Chondrocyte (in vitro differentiated cells): ENCODE results near the gene LAMB2. TPM values are rescaled to one million over a fixed set of nuclear protein-coding genes. Genes with fewer than 3 reads are reported as not detected.

Experiments used
- DNase-seq: peaks from one replicate; pipeline ENCODE4 v3.0.0; 2021; ENCODE audit warnings: mixed read lengths, low spot score
- H3K27ac Mint-ChIP-seq: one replicate; pipeline ENCODE4 v1.8.0; 2021; ENCODE audit warnings: mild to moderate bottlenecking, moderate library complexity, mixed read lengths; ENCODE audit not compliant: unreplicated experiment
- H3K27me3 Mint-ChIP-seq: 2 replicates; pipeline ENCODE4 v1.8.0; 2021; ENCODE audit warnings: low read depth, mixed read lengths
- H3K36me3 Mint-ChIP-seq: 2 replicates; pipeline ENCODE4 v1.8.0; 2021; ENCODE audit warnings: low read depth, mixed read lengths
- H3K4me1 Mint-ChIP-seq: 2 replicates; pipeline ENCODE4 v1.8.0; 2021; ENCODE audit warnings: low read depth, mild to moderate bottlenecking, mixed read lengths
- H3K4me3 Mint-ChIP-seq: one replicate; pipeline ENCODE4 v1.8.0; 2021; ENCODE audit warnings: mild to moderate bottlenecking, moderate library complexity, mixed read lengths; ENCODE audit not compliant: unreplicated experiment
- H3K9me3 Mint-ChIP-seq: 2 replicates; pipeline ENCODE4 v1.8.0; 2021; ENCODE audit warnings: low read depth, mixed read lengths
- total RNA-seq: library from RNA; stranded (reverse); gene quantifications from 3 replicates; pipeline ENCODE4 v1.2.1, GENCODE V29; 2021
- TF ChIP-seq, protein P1 (sequence below): fragments of 200-600 bp; sonication (generic); IDR thresholded peaks from 2 replicates; pipeline ENCODE4 v1.5.0; 2021; ENCODE audit warnings: antibody characterized with exemption, mild to moderate bottlenecking, moderate library complexity

The LAMB2 gene
- total RNA-seq, 1 donor from 2014 or later = 1,075 TPM

DNA sequence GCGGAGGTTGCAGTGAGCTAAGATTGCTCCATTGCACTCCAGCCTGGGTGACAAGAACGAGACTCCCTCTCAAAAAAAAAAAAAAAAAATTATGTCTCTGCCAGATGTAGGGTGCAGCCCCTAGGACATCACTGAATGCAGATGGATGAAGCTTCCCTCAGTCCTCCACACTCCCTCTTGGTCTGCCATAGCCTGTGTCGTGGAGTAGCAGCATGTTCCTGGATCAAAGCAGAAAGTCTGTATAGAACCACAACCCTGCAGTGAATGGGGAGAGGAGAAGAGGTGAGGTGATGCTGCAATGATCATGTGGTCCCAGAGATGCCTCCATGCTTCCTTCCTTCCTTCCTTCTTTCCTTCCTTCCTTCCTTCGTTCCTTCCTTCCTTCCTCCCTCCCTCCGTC, 15.3 kb upstream of the LAMB2 start:
- Mint-ChIP-seq H3K4me3 (no peak overlapping the region), H3K27ac (no peak overlapping the region), H3K36me3 (no peaks in the 10 kb centered on the region), H3K4me1 (no peaks in the 10 kb centered on the region), H3K9me3 (no peaks in the 10 kb centered on the region), H3K27me3 (no peaks in the 10 kb centered on the region)
- no peak for DNase-seq
- TF ChIP-seq, protein P1, sequence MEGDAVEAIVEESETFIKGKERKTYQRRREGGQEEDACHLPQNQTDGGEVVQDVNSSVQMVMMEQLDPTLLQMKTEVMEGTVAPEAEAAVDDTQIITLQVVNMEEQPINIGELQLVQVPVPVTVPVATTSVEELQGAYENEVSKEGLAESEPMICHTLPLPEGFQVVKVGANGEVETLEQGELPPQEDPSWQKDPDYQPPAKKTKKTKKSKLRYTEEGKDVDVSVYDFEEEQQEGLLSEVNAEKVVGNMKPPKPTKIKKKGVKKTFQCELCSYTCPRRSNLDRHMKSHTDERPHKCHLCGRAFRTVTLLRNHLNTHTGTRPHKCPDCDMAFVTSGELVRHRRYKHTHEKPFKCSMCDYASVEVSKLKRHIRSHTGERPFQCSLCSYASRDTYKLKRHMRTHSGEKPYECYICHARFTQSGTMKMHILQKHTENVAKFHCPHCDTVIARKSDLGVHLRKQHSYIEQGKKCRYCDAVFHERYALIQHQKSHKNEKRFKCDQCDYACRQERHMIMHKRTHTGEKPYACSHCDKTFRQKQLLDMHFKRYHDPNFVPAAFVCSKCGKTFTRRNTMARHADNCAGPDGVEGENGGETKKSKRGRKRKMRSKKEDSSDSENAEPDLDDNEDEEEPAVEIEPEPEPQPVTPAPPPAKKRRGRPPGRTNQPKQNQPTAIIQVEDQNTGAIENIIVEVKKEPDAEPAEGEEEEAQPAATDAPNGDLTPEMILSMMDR = no peak

DNA sequence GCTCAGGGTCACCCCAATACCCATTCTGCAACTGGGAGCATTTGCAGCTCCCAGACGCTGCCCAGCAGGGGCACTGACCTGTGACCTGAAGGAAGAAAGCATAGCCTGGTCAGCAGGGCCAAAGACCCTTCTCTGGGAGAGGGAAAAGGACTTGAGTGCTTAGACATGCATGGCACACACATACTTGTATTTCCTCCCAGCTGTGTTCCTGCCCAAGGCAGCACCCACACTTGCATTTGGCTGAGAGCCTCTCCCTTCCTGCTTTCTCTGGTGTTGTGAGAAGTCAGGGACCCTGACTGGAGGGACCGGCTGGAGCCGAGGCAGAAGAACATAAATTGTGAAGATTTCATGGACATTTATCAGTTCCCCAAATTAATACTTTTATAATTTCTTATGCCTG, 7.2 kb upstream of the LAMB2 start:
- peaks cover 13% of the 10 kb centered on the region for H3K9me3 Mint-ChIP-seq
- H3K4me3 Mint-ChIP-seq = no peak overlapping the region
- TF ChIP-seq, protein P1 = no peak
- peaks cover 2% of the 10 kb centered on the region for H3K27me3 Mint-ChIP-seq
- H3K27ac Mint-ChIP-seq = no peak overlapping the region
- H3K36me3 Mint-ChIP-seq = peaks cover 3% of the 10 kb centered on the region
- H3K4me1 Mint-ChIP-seq = no peaks in the 10 kb centered on the region
- no peak for DNase-seq

DNA sequence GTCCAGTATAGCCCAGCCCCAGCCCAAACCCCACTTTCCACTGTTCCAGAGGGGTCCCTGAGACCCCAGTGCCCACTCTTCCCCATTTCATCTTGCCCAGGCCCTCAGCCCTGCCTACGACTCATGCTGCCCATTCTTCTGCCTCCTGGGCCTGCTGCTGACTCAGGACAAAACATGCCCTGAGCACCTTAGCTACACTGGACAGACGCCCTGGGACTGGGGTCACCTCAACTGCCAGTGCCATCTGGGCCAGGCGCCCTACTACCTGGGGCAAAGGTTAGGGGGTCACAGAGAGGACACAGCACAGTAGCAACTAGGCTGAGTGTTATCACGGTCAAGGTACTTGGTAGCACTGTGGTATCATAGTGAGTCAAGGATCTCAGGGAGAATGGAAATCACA, 2.6 kb upstream of the LAMB2 start:
- H3K4me3 Mint-ChIP-seq = no peak overlapping the region
- TF ChIP-seq, protein P1 = no peak
- peaks cover 2% of the 10 kb centered on the region for H3K9me3 Mint-ChIP-seq
- peaks cover 19% of the 10 kb centered on the region for H3K4me1 Mint-ChIP-seq
- peaks cover 2% of the 10 kb centered on the region for H3K27me3 Mint-ChIP-seq
- H3K36me3 Mint-ChIP-seq = peaks cover 2% of the 10 kb centered on the region
- no peak for DNase-seq
- H3K27ac Mint-ChIP-seq = no peak overlapping the region

DNA sequence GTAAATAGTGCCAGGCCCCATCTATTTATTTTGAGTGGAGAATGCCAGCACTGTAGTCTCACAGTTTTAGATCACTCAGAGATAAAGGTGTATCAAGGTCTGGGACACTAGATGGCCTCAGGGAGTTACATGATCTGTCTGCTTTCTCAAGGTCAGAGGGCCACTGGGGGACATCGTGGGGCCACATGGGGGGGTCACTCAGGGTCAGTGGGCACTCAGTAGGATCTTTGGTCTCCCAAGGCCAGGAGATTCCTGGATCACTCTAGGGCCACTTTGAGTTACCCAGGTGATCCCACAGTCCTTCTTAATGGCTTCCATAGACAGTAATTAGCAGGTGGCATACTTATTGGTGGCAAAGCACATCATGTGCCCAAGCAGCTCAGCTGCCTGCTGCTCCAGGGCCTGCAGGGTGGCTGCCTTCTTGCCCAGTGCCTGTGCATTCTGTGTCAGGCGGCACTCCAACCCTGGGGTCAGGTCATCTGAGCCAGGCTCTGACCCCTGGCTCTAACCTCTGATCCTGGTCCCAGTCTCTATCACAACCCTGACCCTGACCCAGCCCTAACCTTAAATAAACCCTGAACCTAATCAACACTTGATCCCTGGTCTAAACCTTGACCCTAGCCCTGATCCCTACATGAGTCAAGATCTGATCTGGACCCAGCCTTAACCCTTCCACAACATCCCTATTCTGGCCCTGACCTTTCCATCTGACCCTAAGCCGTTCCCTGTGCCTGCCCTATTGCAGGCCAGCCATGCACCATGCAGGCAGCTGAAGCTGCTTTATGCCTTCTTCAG, 1.8 kb upstream of the LAMB2 start:
- peaks cover 26% of the 10 kb centered on the region for H3K4me1 Mint-ChIP-seq
- H3K9me3 Mint-ChIP-seq = no peaks in the 10 kb centered on the region
- peak overlapping the region; percentile 92 for H3K4me3 Mint-ChIP-seq
- TF ChIP-seq, protein P1 = peak; percentile 13
- H3K27me3 Mint-ChIP-seq = peaks cover 2% of the 10 kb centered on the region
- peaks cover 5% of the 10 kb centered on the region for H3K36me3 Mint-ChIP-seq
- no peak for DNase-seq
- H3K27ac Mint-ChIP-seq = peak overlapping the region; percentile 17

DNA sequence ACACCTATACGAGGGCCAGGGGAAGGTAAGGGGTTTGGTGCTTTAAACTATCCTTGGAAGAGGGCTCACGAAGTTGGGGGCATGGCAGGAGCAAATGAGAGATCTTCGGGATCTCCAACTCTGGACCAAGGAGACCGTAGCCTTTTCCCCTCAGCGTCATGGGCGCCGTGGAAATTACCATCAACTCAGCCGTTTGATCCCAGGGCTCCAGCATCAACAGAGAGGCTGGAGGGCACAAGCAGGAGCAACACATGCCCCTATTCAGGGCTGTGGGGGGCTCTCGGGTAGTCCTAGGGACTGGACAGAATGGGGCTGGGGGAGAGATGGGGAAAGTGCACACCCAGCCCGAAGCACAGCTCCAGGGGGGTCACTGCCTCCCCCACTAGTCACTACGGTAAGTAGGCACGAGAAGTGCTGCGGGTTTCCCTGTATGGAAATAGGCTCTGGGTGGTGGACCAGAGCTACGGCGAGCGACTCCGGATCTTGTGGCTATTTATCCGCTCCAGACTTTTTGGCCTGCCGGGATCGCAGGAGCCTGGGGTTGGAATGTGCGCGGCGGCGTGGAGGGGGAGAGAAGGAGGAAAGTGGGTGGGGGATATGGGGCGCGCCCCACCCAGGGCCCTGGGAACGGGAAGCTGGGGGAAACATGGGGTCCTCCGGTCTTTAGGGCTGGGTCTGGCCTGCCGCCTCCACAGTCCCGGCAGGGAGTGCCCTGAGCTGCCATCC, 539 bp upstream of the LAMB2 start:
- TF ChIP-seq, protein P1 = peak; percentile 5
- H3K4me1 Mint-ChIP-seq = peaks cover 32% of the 10 kb centered on the region
- peak overlapping the region; percentile 92 for H3K4me3 Mint-ChIP-seq
- peaks cover 12% of the 10 kb centered on the region for H3K36me3 Mint-ChIP-seq
- peaks cover 2% of the 10 kb centered on the region for H3K27me3 Mint-ChIP-seq
- no peaks in the 10 kb centered on the region for H3K9me3 Mint-ChIP-seq
- DNase-seq = no peak
- H3K27ac Mint-ChIP-seq = peak overlapping the region; percentile 91
